ENCODE data around the gene UAP1.
"Not testable (repeated sequence)": the region's sequence is repeated elsewhere in the genome, so short reads cannot be mapped to it uniquely, and the experiment has no call there.

Gene UAP1

GRCh38 chr1:162578071-162578700 lies 16.7 kb downstream of the UAP1 start:
- no peak overlapping the region for H3K4me3 ChIP-seq (ENCODE audit: low read length)
- TF ChIP-seq, protein P1, sequence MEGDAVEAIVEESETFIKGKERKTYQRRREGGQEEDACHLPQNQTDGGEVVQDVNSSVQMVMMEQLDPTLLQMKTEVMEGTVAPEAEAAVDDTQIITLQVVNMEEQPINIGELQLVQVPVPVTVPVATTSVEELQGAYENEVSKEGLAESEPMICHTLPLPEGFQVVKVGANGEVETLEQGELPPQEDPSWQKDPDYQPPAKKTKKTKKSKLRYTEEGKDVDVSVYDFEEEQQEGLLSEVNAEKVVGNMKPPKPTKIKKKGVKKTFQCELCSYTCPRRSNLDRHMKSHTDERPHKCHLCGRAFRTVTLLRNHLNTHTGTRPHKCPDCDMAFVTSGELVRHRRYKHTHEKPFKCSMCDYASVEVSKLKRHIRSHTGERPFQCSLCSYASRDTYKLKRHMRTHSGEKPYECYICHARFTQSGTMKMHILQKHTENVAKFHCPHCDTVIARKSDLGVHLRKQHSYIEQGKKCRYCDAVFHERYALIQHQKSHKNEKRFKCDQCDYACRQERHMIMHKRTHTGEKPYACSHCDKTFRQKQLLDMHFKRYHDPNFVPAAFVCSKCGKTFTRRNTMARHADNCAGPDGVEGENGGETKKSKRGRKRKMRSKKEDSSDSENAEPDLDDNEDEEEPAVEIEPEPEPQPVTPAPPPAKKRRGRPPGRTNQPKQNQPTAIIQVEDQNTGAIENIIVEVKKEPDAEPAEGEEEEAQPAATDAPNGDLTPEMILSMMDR (conservative IDR thresholded peaks at IDR 0.05; ENCODE audit: low read depth, low read length): no peak
- no peak for DNase-seq (ENCODE audit: low read depth)

- TF ChIP-seq, protein P1 (conservative IDR thresholded peaks at IDR 0.05; ENCODE audit: low read depth, low read length): no peak
- no peak for DNase-seq (ENCODE audit: low read depth)
These were observed 17.4 kb downstream of the UAP1 start for GRCh38 chr1:162578936-162579335.

GRCh38 chr1:162580308-162580707 lies 18.8 kb downstream of the UAP1 start:
- DNase-seq (ENCODE audit: low read depth): no peak
- H3K4me3 ChIP-seq (ENCODE audit: low read length): no peak overlapping the region
- TF ChIP-seq, protein P1 (conservative IDR thresholded peaks at IDR 0.05; ENCODE audit: low read depth, low read length): no peak

More at GRCh38 chr1:162578936-162579335, 17.4 kb downstream of the UAP1 start:
- no peak overlapping the region for H3K4me3 ChIP-seq (ENCODE audit: low read length)

- not testable (repeated sequence) for DNase-seq (ENCODE audit: low read depth); H3K4me3 ChIP-seq (ENCODE audit: low read length)
These were observed 21.4 kb downstream of the UAP1 start for GRCh38 chr1:162582901-162583300.

DNA sequence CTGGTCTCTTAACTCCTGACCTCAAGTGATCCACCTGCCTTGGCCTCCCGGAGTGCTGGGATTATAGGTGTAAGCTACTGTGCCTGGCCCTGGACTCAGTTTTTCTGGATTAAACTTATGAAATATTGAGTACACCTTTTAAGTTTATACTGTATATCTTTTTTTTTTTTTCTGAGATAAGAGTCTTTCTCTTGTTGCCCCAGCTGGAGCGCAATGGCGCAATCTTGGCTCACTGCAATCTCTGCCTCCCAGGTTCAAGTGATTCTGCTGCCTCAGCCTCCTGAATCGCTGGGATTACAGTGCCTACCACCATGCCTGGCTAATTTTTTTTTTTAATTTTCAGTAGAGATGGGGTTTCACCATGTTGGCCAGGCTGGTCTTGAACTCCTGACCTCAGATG lies 23.6 kb downstream of the UAP1 start:
- not testable (repeated sequence) for H3K4me3 ChIP-seq (ENCODE audit: low read length); DNase-seq (ENCODE audit: low read depth)

DNA sequence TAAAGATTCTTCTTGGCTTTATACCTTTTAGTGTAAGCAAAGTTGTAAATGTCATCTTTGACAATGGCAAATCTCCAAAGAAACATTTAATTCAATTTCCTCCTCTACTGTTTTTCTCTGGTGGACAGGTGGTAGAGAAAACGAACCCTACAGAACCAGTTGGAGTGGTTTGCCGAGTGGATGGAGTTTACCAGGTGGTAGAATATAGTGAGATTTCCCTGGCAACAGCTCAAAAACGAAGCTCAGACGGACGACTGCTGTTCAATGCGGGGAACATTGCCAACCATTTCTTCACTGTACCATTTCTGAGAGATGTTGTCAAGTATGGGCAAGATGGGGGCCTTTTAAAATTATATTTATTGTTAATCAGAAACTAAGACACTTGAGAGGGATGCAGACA lies 25.8 kb downstream of the UAP1 start:
- DNase-seq (ENCODE audit: low read depth): no peak
- no peak overlapping the region for H3K4me3 ChIP-seq (ENCODE audit: low read length)
- TF ChIP-seq, protein P1 (conservative IDR thresholded peaks at IDR 0.05; ENCODE audit: low read depth, low read length): no peak

DNA sequence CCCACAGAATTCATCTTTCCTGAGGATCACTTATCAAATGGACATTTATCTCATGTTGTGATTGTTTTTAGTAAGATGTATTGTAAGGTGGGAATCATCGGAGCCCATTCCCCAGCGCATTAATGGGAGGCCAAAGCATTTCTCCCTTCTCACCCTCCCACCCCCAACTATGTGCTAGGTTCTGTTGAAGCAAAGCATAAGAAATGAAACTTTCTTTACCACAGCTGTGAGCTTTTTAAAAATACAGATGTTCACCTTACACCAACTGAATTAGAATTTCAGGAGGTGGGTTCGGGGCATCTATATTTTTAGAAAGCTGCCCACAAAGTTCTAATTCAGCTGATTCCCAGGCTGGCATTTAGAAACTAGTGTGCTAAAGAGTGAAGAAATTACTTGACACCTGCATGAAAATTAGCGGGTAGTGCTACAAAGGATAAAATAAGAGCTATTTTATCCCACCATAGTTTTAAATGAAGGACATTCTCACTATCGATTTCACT lies 26.3 kb downstream of the UAP1 start:
- DNase-seq (ENCODE audit: low read depth): no peak
- TF ChIP-seq, protein P1 (conservative IDR thresholded peaks at IDR 0.05; ENCODE audit: low read depth, low read length): no peak
- H3K4me3 ChIP-seq (ENCODE audit: low read length): no peak overlapping the region

GRCh38 chr1:162590101-162590500 lies 28.6 kb downstream of the UAP1 start:
- no peak for DNase-seq (ENCODE audit: low read depth)
- no peak overlapping the region for H3K4me3 ChIP-seq (ENCODE audit: low read length)
- TF ChIP-seq, protein P1 (conservative IDR thresholded peaks at IDR 0.05; ENCODE audit: low read depth, low read length): no peak
